HG03469 (cell line): ENCODE measurements around the gene SCN2B.

Source experiments
- ATAC-seq: cut with Tn5 transposase; IDR thresholded peaks from one replicate; pipeline ENCODE4 v1.9.1; 2021; ENCODE audit warnings: mild to moderate bottlenecking, moderate library complexity, moderate number of reproducible peaks; ENCODE audit not compliant: unreplicated experiment

The SCN2B gene, protein sequence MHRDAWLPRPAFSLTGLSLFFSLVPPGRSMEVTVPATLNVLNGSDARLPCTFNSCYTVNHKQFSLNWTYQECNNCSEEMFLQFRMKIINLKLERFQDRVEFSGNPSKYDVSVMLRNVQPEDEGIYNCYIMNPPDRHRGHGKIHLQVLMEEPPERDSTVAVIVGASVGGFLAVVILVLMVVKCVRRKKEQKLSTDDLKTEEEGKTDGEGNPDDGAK

DNA sequence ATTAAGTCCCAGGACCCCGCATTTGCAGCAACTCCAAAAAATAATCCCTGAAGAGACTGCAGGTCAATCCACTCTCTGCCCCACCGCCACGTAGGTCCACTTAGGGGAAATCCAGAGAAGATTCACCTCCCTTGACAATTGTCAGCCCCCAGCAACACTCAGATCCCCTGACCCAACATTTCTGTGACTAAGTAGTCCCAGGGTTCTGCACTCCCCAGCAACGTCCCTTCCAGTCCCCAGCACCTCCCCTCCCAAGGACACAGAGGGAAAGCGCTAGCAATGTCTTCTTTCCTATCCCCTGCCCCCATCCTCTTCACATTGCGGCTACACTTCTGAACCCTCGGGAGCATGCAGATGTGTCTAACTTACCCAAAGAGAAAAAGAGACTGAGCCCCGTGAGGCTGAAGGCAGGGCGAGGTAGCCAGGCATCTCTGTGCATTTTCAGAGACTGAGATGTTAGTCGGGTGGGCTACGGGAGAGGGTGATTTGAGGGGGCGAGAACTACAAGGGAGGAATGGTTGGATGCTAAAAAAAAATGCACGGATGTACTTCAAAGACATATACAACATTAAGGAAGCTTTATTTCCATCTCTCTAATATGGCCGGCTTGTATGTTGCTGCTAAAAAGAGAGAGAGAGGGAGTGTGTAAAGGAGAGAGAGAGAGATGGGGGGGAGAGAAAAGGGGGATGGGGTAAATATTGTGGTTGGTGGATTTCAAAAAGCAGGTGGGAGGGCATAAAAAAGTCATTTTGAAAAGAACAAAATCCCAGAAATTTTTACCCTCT, at the start of gene SCN2B:
Gene SCN2B, minus strand, starts transcription at position 647 of the 785 bp plus-strand sequence. Its CDS starts 208 bp downstream, at position 439.
- no peak for ATAC-seq

DNA sequence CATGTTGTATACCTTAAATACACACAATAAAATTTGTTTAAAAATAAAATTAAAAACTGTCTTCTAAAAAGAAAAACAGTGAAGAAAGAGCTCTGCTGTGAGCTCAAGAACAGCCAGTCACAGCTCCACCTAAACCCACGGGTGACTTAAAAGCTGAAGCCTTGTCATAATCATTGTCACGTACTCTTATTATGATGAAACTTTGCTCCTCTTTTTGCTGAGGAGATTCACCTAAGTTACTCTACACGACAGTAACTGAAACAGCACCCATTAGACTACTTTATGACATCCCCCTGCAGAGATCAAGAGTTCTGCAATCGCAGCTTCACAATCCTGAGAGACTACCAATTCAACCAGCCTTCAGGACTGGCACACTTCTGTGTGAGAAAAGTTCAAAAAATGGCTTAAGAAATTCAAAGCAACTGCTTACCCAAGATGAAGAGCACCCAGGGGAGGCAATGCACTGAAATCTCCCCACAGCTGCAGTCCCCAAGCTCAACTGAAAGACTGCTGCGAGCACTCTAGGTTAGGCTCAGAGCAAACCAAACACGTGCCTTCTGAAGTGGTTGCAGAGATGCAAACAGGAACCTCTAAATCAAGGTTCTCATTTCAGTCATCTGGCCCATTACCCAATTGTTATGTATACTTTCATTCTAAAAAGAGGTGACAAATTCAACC, 48.2 kb upstream of the SCN2B start, which contains the start of gene JAML:
Gene JAML, minus strand, starts transcription at position 501 of the 678 bp plus-strand sequence. CDS start 10,145 bp downstream, outside the sequence.
- no peak for ATAC-seq

DNA sequence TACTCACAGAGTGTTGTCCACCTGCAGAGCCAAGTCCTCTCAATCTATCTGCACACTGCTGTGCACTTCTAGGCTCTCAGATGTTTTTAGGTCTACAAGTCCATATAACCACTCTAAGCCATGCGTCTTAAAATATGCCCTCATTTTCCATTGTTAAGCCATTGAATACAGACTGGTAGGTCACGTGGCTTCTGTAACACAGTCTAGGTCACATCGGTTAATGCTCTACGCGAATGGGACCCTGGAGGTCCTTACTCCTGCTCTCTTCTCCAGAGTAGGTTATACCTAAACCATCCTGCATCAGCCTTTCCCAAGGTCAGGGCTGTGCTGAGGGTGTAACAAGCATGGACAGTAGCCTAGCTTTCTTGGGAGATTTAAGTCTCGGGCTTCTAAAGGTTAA, 47.6 kb upstream of the SCN2B start:
- ATAC-seq = no peak

DNA sequence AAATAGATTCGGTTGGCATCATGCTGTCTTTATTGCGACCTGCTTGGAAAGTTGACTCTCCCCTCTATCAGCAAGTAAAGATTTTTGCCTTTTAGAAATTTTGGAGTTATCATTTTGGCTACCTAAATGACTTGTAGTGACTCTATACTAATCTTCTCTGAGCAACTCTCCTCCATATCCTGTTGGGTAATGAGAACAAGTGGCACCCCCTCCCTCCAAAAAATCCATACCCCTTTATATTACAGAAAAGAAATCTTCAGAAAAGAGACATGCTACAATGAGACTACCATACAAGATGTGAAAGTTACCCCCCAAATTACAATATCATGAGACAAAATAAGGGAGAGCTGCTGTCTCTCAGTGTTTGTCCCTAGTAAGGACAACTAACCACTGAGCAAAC, 47.1 kb upstream of the SCN2B start:
- ATAC-seq = no peak

DNA sequence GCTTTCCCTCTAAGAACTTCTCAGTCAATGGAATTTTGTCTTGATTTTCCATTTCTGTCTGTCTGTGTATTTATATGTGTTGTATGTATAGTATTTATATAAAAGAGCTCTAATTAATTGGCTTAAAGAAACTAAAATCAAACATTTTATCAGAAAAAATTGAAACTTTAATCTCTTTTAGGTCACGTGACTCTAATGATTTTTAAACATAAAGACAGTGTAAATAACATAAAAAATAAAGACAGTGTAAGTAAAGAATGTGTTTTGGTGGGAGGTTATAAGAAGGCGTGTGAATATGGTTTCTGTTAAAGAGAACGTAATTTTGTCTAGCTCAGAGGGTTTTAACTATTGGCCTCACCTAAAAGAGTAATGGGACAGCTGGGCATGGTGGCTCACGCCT, 46.0 kb upstream of the SCN2B start:
- no peak for ATAC-seq

DNA sequence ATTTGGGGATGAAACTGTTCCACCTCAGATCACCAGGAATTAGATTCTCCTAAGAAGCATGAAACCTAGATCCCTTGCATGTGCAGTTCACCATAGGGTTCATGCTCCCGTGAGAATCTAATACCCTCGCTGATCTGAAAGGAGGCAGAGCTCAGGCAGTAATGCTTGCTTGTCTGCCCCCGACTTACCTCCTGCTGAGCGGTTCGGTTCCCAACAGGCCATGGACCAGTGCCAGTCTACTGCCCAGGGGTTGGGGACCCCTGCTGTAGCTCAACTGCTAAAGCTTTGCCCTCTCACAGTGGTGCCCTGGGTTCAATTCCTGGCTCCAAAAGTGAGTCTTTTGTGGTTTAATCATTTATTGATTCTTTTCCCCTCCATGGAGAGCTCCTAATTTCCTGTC, 45.0 kb upstream of the SCN2B start:
- no peak for ATAC-seq

DNA sequence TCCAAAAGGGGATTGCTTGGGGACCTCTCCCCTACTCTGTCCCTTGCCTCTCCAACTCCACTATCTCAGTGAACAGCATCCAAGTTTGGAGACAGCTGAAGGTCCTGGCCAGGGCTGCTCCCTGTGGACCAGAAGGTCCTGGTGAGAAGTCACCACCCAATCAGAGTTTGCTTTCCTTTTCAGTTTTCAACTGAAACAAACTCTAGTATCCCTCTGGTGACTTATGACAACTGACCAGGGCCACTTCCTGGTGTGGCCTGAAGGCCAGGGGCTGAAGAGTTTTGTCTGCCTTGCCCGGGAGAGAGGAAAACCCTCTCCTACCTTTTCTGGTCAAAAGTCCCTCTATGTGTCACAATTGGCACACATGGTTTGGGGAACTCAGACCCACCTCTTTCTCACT, 43.3 kb upstream of the SCN2B start:
- no peak for ATAC-seq

DNA sequence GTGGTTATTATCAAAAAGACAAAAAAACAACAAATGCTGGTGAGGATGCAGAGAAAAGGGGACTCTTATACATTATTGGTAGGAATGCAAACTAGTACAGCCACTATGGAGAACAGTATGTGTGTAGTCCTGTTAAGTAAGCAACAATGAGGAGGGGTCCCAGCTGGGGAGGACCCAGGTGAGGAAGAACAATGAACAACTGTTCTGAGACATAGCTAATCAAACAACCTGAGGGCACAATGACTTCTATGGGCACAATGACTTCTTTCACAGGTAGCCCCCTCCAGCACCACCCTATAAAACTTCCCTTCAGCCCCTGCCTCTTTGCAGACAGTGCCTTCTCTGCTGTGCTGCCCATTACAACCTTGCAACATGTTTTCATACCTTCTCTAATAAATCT, 42.8 kb upstream of the SCN2B start:
- no peak for ATAC-seq

DNA sequence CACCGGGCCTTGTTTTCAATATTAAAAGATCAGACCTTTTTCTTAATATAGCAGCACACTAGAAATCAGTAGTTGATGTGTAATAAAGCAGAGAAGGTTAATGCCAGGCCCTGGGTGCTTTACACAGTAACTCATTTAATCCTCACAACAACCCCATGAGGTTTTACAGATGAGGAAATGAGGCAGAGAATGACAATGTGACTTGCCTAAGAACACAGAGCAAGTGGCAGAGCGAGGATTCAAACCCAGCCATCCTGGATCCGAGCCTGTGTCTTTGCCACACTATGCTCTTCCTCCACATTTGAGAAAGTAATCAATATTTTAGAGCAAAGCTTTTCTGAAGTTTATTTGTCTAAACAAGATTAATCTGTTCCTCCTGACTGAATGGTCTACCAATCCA, 41.1 kb upstream of the SCN2B start:
- no peak for ATAC-seq

DNA sequence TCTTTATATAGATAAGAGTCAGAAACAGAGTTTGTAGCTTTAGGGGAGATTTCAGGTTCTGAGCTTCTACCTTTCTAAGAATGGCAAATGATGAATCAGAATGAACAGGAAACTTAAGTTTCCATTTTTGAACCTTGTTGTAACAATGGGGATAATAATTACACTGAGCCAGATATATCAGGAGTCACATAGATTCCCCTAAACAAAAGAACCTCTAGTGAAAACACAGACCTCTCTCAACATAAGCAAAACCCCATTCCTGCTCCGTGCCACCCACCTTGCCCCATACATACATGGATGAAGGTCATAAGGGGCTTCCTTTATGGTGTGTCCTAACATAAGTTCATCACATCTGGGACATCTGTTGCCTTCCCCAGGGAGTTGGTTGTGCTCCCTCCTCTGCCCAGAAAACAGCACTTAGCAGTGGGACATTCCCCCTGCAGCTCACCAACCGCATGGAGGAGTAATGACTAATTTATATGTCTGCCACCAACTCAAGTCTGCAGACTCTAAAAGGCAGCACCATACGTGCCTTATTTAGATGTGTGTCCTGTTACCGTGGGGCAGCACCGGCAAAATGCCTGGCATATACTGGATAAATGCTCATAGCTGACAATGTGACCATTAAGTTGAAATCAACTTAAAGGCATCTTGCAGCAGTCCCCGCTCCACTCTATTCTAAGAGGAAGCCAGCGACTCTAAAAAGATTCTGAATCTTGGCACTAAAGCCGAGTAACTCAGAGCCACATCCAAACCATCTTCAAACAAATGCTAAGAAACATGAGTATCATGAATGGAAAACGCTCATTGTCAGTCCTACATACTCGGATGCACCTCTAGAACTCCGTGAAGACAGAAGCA, 40.4 kb upstream of the SCN2B start:
- no peak for ATAC-seq

DNA sequence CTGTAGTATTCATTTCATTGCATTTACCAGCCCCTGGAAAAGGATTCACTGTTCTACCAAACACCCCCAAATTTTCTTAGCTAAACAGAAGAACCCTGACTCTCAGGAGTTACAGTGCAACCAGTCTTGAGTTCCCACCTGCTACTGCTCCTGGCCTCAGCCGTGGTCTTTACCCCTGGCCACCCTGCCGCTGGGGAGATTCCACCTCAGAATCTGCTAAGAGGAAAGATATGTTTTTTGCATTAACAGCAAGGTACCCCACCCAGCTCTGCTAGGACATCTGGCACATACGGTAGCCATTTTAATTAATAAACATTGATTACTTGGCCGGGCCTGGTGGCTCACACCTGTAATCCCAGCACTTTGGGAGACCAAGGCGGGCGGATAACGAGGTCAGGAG, 39.3 kb upstream of the SCN2B start:
- no peak for ATAC-seq

DNA sequence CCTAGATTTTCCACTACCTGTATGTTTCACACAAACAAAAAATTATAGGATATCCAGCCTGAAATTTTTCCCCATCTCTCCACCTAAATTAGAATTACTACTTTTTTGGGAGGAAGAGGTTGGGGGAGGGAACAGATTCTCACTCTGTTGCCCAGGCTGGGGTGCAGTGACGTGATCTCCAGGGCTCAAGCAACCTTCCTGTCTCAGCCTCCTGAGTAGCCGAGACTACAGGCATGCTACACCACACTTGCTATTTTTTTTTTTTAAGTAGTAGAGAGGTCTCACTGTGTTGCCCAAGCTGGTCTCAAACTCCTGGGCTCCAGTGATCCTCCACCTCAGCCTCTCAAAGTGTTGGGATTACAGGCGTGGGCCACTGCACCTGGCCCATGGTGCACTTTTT, 38.8 kb upstream of the SCN2B start:
- ATAC-seq = no peak

DNA sequence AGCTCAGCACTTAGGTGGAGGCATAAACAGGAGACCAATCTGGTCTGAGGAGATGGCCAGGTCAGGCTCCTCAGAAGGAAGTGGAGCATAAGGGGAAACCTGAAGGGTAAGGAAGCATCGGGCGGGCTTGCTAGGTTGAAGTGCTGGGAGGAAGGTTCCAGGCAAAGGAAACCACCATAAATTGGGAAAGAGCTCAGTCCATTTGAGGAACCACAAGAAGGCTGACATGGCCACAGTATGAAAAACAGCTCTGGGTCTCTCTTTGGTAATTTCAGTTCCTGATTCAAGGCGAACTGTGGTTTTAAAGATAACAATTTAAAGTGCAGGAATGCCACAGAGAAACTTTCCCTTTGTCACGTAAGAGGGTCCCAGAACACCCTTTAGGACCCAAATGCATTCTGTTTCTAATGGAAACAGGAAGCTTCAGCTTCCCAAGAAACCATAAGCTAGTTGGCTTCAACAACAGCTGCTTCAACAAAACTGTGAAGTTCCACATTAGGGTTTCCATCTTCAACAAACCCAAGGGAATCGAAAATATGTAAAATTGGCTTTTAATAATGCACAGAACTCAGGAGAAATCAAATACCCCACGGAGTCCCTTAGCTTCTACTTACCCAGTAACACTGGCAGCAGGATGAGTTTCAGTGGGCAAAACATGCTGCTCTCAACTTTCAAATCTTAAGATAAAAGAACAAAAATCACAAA, 37.9 kb upstream of the SCN2B start:
- no peak for ATAC-seq

DNA sequence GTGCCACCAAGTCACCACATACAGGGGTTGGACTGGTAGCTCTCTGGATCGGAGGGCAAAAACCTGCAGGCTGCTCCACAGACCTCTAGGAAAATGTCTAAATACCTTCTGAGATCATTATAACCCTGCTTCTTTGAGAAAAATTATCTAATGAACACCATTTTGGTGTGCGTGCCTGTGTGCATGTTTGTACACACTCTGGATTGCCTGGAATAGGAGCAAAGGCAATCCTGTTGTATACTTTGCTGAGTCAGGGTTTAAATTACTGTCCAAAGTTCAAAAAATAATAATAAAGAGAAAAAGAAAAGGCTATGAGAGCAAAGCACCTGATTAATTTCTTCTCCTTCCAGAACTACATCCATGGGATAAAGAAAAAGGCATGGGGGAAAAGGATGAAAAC, 37.3 kb upstream of the SCN2B start:
- no peak for ATAC-seq

DNA sequence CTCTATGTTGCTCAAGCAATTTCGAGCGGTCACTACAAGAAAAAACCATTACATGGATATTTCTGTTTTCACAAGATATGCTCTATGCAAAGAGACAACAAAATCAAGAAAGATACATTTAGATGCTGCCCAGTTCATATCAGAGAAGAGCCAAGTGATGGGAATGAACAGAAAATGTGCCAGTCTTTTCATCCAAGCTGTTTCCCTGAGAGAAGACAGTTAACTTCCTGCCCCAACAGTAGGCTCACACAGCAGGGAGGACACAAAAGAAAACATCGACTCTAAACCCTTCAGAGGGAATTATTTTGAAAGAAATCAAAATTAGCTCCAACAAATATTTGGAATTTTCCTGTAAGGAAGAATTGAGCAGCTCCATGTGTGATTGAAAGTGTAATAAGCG, 36.8 kb upstream of the SCN2B start:
- ATAC-seq = no peak

DNA sequence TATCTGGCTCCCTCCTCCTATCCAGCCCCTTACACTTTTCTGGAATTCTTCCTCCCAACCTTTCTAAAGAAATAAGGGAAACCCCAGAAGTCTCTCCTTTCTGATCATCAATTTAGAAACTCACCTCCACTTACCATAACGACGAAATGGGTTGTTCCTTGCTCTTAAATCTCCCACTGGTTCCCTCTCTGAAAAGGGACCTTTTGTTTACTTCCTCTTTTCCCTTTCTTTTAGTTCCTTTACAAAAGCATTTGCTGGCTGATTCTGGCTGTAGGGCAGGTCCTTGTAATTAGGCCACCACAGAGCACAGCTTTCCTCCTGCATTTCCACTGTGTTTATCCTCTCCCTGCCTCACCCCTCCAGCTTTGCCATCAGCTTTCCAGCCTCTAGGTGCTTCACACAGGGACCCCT, 36.3 kb upstream of the SCN2B start:
- ATAC-seq = no peak

DNA sequence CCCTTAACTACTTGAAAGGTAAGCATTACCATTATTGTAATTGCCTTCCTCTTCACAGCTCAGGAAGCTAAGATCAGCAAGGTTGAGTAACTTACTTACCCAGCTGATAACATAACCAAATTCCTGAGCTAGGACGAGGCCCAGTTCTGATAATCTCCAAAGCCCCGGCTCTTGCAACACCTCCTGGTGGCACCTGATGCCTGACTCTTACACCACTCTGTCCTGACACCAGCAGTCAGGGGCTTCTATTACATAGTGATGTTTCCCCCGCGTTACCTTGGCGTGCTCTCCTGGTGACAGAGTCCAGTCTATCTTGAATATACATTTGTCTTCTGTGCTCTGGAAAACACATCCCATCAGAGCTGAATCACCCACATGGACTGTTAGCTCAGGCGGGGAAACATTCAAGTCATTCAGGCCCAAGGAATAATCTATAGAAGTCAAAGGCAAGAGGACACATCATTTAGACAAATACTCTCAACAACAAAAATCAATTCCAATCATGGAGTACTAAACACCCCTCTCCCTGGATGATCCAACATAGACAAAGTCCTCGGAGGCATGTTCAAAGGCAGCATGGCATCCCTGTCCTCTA, 35.8 kb upstream of the SCN2B start:
- ATAC-seq = no peak

DNA sequence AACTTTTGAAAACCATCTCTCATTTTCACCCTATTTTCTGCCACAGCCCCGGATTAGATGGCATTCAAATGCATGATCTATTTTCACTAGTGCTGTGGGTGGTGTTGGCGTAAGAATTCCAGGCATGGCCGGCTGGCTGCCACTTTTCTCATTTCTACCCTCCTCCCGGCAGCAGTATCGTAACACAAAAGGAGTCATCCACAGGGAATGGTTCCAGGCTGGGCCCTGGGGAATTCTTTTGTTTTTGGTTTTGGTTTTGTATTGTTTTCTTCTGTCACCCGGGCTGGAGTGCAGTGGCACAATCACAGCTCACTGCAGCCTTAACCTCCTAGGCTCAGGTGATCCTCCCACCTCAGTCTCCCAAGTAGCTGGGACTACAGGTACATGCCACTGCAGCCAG, 34.6 kb upstream of the SCN2B start:
- ATAC-seq = no peak

DNA sequence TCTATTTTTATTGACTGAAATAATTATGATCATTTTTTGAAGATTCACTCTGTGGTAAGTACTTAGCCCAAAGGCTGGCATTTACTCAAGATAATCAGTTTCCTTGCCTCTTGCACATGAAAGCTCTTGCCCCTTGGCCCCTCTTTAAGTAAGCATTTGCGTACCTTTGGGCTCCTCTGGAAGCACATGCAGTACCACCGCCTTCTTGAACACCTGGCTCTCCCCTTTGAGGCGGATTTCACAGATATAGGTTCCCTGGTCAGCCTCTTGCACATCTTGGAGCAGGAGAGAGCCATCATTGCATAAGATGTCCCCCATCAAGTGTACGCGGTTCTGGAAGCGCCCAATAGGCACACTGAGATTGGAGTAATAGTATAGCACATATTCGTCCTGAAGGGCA, 33.9 kb upstream of the SCN2B start:
- no peak for ATAC-seq

DNA sequence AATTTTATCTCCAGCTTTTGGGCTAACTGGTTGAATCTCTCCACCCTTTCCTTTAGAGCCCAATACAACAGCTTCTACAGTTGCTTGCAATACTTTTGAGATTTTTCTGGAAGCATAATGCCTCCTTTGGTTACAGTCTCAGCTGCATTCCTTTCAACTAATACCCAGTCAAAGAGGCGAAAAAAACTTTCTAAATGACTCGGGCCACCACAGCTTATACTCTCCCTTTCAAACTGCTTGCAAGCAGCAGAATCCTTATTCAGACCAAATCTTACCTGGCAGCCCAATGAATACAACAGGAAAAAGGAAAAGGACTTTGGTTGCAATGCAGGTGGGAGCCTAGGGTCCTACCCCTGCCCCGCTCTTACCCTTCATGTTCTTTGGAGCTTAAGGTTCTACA, 32.6 kb upstream of the SCN2B start:
- ATAC-seq = no peak
